PC-9 (cell line): ENCODE results near the gene WDR7. TPM values are rescaled to one million over a fixed set of nuclear protein-coding genes. Genes with fewer than 3 reads are reported as not detected.

Experiments used
- BruUV-seq: library from RNA; stranded (reverse); fragments of 400-500 nt; replicated peaks from 2 replicates; lab custom pipeline; 2021; lab: Mats Ljungman, UMichigan
- CTCF ChIA-PET: fragments of 300-600 bp; sonication (Branson Sonifier 250); formaldehyde crosslinking; loops from one replicate; lab custom pipeline; 2022; ENCODE audit warnings: antibody characterized with exemption; lab: Charles Lee
- POLR2A ChIA-PET: fragments of 300-600 bp; sonication (Branson Sonifier 250); formaldehyde crosslinking; loops from one replicate; lab custom pipeline; 2022; ENCODE audit warnings: antibody characterized with exemption; ENCODE audit not compliant: unreplicated experiment; lab: Charles Lee
- DNase-seq, 2 experiments: peaks; one replicate each; pipeline versions ENCODE4 v3.0.0 to v3.0.0-alpha.2; 2015 to 2022; ENCODE audit warnings: mixed read lengths in 1 of 2
- H2AFZ ChIP-seq: fragments of 200-600 bp; sonication (generic); 2 replicates; pipeline ENCODE4 v1.8.1; 2017; ENCODE audit warnings: antibody characterized with exemption
- H3F3A ChIP-seq: fragments of 200-600 bp; sonication (generic); 2 replicates; pipeline ENCODE4 v1.8.1; 2017; ENCODE audit warnings: antibody characterized with exemption, mild to moderate bottlenecking, low read depth; ENCODE audit not compliant: insufficient read depth
- H3K27ac ChIP-seq: fragments of 200-600 bp; sonication (generic); 2 replicates; pipeline ENCODE4 v1.6.1; 2016; ENCODE audit warnings: mixed run types
- H3K27me3 ChIP-seq: fragments of 200-600 bp; sonication (generic); 2 replicates; pipeline ENCODE4 v1.6.1; 2016; ENCODE audit warnings: low read depth, mixed run types; ENCODE audit not compliant: insufficient read depth
- H3K36me3 ChIP-seq: fragments of 200-600 bp; sonication (generic); 2 replicates; pipeline ENCODE4 v1.6.1; 2016; ENCODE audit warnings: low read depth, mixed run types
- H3K4me1 ChIP-seq: fragments of 200-600 bp; sonication (generic); replicated peaks from 2 replicates; pipeline ENCODE4 v1.6.1; 2016; ENCODE audit warnings: mixed run types; ENCODE audit not compliant: insufficient read depth
- H3K4me2 ChIP-seq: fragments of 200-600 bp; sonication (generic); 2 replicates; pipeline ENCODE4 v1.6.1; 2017; ENCODE audit warnings: mixed run types
- H3K4me3 ChIP-seq: fragments of 200-600 bp; sonication (generic); 2 replicates; pipeline ENCODE4 v1.6.1; 2016; ENCODE audit warnings: mixed run types
- H3K79me2 ChIP-seq: fragments of 200-600 bp; sonication (generic); 2 replicates; pipeline ENCODE4 v1.6.1; 2017; ENCODE audit warnings: low read depth, mixed run types
- H3K9me2 ChIP-seq: fragments of 200-600 bp; sonication (generic); 2 replicates; pipeline ENCODE4 v1.8.1; 2017; ENCODE audit warnings: mild to moderate bottlenecking; ENCODE audit not compliant: insufficient read depth
- H3K9me3 ChIP-seq: fragments of 200-600 bp; sonication (generic); 2 replicates; pipeline ENCODE4 v1.8.1; 2016; ENCODE audit warnings: low read depth; ENCODE audit not compliant: insufficient read depth
- H4K20me1 ChIP-seq: fragments of 200-600 bp; sonication (generic); 2 replicates; pipeline ENCODE4 v1.8.1; 2017; ENCODE audit not compliant: insufficient read depth
- EZH2 ChIP-seq: fragments of 200-600 bp; sonication (generic); IDR thresholded peaks from 2 replicates; pipeline ENCODE4 v1.8.0; 2017; ENCODE audit warnings: antibody characterized with exemption, low read depth
- intact Hi-C: fragments of 100-400 bp; cut with micrococcal nuclease; formaldehyde crosslinking; loops from one replicate; pipeline ENCODE4 v1.10.0; 2022; ENCODE audit not compliant: unreplicated experiment
- total RNA-seq: library from RNA; stranded (reverse); gene quantifications from 2 replicates; pipeline ENCODE4 v1.2.3, GENCODE V29; 2021
- TF ChIP-seq, protein P1 (sequence below): fragments of 200-600 bp; sonication (generic); conservative IDR thresholded peaks from 2 replicates; pipeline ENCODE4 v1.6.1; 2017; ENCODE audit warnings: mixed run types, antibody characterized with exemption, mild to moderate bottlenecking, moderate library complexity

The WDR7 gene
- total RNA-seq, 1 experiment from 2014 or later = 7.7 TPM

DNA sequence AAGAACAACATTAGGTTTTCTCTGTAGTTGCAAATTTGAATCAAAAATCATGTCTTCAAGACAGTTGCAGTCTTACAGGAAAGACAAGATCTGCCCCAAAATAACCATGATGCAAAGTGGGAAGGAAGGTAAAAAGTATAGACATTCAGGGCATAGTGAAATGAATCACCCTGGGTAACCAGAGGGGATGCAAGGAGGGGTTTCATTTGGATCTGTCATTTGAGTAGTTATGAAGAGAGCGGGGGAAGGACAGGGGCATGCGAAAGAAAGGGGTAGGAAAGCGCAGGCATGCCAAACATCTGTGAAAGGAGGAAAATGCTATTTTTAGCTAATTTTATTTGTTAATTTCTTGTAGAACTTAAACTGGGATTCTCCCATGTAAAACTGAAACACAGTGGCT is 276.6 kb downstream of the WDR7 start:
- no TSS peak for BruUV-seq
- Histone ChIP-seq H3K36me3 (no peaks in the 10 kb centered on the region), H3K4me2 (no peak overlapping the region), H3K9me3 (no peaks in the 10 kb centered on the region), H3K27ac (no peak overlapping the region), H3K4me3 (no peak overlapping the region), H2AFZ (no peak overlapping the region), H3K27me3 (no peaks in the 10 kb centered on the region), H3K9me2 (no peaks in the 10 kb centered on the region), H3K79me2 (no peaks in the 10 kb centered on the region), H4K20me1 (no peaks in the 10 kb centered on the region), H3F3A (no peaks in the 10 kb centered on the region), H3K4me1 (no peaks in the 10 kb centered on the region)
- TF ChIP-seq, protein P1, sequence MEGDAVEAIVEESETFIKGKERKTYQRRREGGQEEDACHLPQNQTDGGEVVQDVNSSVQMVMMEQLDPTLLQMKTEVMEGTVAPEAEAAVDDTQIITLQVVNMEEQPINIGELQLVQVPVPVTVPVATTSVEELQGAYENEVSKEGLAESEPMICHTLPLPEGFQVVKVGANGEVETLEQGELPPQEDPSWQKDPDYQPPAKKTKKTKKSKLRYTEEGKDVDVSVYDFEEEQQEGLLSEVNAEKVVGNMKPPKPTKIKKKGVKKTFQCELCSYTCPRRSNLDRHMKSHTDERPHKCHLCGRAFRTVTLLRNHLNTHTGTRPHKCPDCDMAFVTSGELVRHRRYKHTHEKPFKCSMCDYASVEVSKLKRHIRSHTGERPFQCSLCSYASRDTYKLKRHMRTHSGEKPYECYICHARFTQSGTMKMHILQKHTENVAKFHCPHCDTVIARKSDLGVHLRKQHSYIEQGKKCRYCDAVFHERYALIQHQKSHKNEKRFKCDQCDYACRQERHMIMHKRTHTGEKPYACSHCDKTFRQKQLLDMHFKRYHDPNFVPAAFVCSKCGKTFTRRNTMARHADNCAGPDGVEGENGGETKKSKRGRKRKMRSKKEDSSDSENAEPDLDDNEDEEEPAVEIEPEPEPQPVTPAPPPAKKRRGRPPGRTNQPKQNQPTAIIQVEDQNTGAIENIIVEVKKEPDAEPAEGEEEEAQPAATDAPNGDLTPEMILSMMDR = no peak
- no peak for TF ChIP-seq EZH2
- intact Hi-C loops = no loop called here
- ChIA-PET CTCF (no interaction called here), POLR2A (no interaction called here)
- DNase-seq = no peak

DNA sequence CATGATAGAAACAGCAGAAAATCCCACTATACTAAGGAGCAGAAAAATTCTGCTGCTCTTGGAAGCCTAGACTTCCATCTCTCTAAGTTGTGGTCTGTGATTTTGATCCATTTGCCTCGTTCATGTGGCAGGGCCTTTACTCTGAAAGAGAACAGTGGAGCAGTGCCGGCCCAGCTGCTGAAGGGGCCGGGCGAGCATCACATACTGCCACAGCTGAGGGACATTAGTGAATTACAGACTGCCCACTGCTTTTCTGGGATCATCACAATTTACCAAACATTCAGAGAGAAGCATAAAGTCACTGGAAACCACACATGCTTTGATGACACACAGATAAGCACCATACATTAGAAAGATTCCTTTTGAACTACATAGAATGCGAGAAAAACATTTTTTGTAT is 278.7 kb downstream of the WDR7 start:
- no peaks in the 10 kb centered on the region for H3K4me1 ChIP-seq
- no peaks in the 10 kb centered on the region for H3F3A ChIP-seq
- no peak overlapping the region for H2AFZ ChIP-seq
- ChIA-PET POLR2A (no interaction called here), CTCF (no interaction called here)
- TF ChIP-seq, protein P1 = no peak
- TF ChIP-seq EZH2 = no peak
- H3K27me3 ChIP-seq = no peaks in the 10 kb centered on the region
- BruUV-seq = no TSS peak
- H3K36me3 ChIP-seq = no peaks in the 10 kb centered on the region
- H4K20me1 ChIP-seq = no peaks in the 10 kb centered on the region
- H3K9me3 ChIP-seq = no peaks in the 10 kb centered on the region
- H3K4me3 ChIP-seq = no peak overlapping the region
- intact Hi-C loops = no loop called here
- H3K27ac ChIP-seq = no peak overlapping the region
- H3K79me2 ChIP-seq = no peaks in the 10 kb centered on the region
- H3K9me2 ChIP-seq = no peaks in the 10 kb centered on the region
- H3K4me2 ChIP-seq = no peak overlapping the region
- DNase-seq = no peak

DNA sequence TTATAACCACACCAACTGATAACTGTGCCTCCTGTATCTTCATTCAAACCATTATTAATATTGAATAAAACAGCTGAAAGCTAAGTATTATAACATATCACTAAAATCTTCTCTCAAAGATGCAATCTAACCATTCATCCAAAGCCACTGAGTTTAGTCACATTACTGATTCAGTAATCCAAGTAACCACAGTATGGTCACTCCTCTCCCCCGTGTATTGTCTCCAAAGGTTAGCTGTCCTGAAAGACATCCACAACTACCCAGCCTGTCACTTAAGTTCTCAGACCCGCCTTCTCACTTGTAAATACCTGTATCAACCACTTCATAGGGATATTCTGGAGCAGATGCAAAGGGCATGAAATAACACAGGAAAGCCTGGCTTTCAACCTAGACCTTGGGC is 282.3 kb downstream of the WDR7 start:
- no peak overlapping the region for H3K4me2 ChIP-seq
- no peaks in the 10 kb centered on the region for H3K27me3 ChIP-seq
- intact Hi-C loops = no loop called here
- no peaks in the 10 kb centered on the region for H3K4me1 ChIP-seq
- H2AFZ ChIP-seq = no peak overlapping the region
- no peaks in the 10 kb centered on the region for H3K36me3 ChIP-seq
- POLR2A ChIA-PET = no interaction called here
- no peak overlapping the region for H3K4me3 ChIP-seq
- H3K9me2 ChIP-seq = no peaks in the 10 kb centered on the region
- no peaks in the 10 kb centered on the region for H4K20me1 ChIP-seq
- CTCF ChIA-PET = no interaction called here
- no peak overlapping the region for H3K27ac ChIP-seq
- no peak for DNase-seq
- TF ChIP-seq EZH2 = no peak
- TF ChIP-seq, protein P1 = no peak
- H3K9me3 ChIP-seq = no peaks in the 10 kb centered on the region
- no peaks in the 10 kb centered on the region for H3F3A ChIP-seq
- no TSS peak for BruUV-seq
- no peaks in the 10 kb centered on the region for H3K79me2 ChIP-seq
